Measurements from ENCODE around the gene NTHL1.

The NTHL1 gene

DNA sequence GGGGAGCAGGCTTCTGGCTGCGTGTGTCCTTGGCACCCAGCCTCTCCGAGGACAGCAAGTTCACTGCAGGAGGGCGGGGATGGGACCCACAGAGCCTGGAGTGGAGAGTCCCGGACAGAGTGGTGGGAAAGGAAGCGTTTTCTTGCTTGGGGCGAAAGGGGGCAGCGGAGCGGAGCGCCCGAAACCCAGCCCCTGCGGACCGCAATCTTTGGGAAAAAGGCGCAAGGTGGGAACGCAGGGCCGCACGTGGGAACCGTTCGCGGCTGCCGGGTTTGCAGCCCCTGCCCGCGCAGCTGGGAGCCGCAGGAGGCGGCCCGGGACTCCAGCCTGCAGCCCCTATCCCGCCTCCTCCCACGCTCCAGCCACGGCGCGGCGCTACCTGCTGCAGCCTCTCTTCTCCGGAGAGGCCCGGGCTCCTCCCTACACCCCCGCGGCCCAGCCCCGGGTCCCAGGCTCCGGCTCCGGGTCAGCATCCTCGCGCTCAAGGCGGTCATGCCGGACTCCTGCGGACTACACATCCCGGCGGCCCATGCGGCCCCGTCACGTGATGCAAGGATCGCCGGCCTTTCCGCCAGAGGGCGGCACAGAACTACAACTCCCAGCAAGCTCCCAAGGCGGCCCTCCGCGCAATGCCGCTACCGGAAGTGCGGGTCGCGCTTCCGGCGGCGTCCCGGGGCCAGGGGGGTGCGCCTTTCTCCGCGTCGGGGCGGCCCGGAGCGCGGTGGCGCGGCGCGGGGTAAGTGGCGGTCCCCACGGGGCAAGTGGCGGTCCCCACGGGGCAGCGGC, at the start of gene NTHL1, which contains the start of gene TSC2 (continued):
- TF ChIP-seq, protein P1, sequence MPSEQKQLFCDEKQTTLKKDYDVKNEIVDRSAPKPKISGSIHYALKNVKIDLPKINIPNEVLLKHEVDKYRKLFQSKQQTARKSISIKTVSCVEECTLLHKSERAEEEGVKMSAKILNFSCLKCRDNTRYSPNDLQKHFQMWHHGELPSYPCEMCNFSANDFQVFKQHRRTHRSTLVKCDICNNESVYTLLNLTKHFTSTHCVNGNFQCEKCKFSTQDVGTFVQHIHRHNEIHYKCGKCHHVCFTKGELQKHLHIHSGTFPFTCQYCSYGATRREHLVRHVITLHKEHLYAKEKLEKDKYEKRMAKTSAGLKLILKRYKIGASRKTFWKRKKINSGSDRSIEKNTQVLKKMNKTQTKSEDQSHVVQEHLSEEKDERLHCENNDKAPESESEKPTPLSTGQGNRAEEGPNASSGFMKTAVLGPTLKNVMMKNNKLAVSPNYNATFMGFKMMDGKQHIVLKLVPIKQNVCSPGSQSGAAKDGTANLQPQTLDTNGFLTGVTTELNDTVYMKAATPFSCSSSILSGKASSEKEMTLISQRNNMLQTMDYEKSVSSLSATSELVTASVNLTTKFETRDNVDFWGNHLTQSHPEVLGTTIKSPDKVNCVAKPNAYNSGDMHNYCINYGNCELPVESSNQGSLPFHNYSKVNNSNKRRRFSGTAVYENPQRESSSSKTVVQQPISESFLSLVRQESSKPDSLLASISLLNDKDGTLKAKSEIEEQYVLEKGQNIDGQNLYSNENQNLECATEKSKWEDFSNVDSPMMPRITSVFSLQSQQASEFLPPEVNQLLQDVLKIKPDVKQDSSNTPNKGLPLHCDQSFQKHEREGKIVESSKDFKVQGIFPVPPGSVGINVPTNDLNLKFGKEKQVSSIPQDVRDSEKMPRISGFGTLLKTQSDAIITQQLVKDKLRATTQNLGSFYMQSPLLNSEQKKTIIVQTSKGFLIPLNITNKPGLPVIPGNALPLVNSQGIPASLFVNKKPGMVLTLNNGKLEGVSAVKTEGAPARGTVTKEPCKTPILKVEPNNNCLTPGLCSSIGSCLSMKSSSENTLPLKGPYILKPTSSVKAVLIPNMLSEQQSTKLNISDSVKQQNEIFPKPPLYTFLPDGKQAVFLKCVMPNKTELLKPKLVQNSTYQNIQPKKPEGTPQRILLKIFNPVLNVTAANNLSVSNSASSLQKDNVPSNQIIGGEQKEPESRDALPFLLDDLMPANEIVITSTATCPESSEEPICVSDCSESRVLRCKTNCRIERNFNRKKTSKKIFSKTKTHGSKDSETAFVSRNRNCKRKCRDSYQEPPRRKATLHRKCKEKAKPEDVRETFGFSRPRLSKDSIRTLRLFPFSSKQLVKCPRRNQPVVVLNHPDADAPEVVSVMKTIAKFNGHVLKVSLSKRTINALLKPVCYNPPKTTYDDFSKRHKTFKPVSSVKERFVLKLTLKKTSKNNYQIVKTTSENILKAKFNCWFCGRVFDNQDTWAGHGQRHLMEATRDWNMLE (tag by site-specific recombination; conservative IDR thresholded peaks at IDR 0.05; ENCODE audit: low read depth), result peak; percentile 63
- TF ChIP-seq, protein P2, sequence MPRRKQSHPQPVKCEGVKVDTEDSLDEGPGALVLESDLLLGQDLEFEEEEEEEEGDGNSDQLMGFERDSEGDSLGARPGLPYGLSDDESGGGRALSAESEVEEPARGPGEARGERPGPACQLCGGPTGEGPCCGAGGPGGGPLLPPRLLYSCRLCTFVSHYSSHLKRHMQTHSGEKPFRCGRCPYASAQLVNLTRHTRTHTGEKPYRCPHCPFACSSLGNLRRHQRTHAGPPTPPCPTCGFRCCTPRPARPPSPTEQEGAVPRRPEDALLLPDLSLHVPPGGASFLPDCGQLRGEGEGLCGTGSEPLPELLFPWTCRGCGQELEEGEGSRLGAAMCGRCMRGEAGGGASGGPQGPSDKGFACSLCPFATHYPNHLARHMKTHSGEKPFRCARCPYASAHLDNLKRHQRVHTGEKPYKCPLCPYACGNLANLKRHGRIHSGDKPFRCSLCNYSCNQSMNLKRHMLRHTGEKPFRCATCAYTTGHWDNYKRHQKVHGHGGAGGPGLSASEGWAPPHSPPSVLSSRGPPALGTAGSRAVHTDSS (tag by site-specific recombination; IDR thresholded peaks at IDR 0.05), result no peak
- TF ChIP-seq ZBTB8A (tag by site-specific recombination; IDR thresholded peaks at IDR 0.05) (peak; percentile 85), ZNF239 (tag by site-specific recombination; IDR thresholded peaks at IDR 0.05) (no peak), ZNF350 (tag by site-specific recombination; IDR thresholded peaks at IDR 0.05) (no peak), ZNF501 (tag by site-specific recombination; IDR thresholded peaks at IDR 0.05) (0 out of 2 replicates have a peak, but pooled peaks have one; percentile 42), ZNF155 (tag by site-specific recombination; IDR thresholded peaks at IDR 0.05) (no peak), HOXC10 (CRISPR knock-in tag; IDR thresholded peaks at IDR 0.05) (no peak), ZNF701 (tag by site-specific recombination; IDR thresholded peaks at IDR 0.05) (no peak), ZNF354C (tag by site-specific recombination; IDR thresholded peaks at IDR 0.05; ENCODE audit: borderline replicate concordance, low read depth) (no peak), ZFP69B (tag by site-specific recombination; IDR thresholded peaks at IDR 0.05) (peak; percentile 97), ZNF211 (tag by site-specific recombination; IDR thresholded peaks at IDR 0.05; ENCODE audit: low read depth) (no peak), ZBTB48 (tag by site-specific recombination; IDR thresholded peaks at IDR 0.05) (peak; percentile 32; the same call in 1 of the 2 replicates), ZNF658 (tag by site-specific recombination; IDR thresholded peaks at IDR 0.05) (no peak), ZNF324 (tag by site-specific recombination; IDR thresholded peaks at IDR 0.05) (peak; percentile 81), ZEB2 (tag by site-specific recombination; IDR thresholded peaks at IDR 0.05) (peak; percentile 89), ZNF623 (tag by site-specific recombination; IDR thresholded peaks at IDR 0.05) (no peak), BCL11B (tag by site-specific recombination; IDR thresholded peaks at IDR 0.05; ENCODE audit: low read depth) (peak; percentile 56; the same call in 1 of the 2 replicates)
- TF ChIP-seq, protein P3, sequence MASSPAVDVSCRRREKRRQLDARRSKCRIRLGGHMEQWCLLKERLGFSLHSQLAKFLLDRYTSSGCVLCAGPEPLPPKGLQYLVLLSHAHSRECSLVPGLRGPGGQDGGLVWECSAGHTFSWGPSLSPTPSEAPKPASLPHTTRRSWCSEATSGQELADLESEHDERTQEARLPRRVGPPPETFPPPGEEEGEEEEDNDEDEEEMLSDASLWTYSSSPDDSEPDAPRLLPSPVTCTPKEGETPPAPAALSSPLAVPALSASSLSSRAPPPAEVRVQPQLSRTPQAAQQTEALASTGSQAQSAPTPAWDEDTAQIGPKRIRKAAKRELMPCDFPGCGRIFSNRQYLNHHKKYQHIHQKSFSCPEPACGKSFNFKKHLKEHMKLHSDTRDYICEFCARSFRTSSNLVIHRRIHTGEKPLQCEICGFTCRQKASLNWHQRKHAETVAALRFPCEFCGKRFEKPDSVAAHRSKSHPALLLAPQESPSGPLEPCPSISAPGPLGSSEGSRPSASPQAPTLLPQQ (tag by site-specific recombination; IDR thresholded peaks at IDR 0.05), result peak; percentile 97
- TF ChIP-seq, protein P4, sequence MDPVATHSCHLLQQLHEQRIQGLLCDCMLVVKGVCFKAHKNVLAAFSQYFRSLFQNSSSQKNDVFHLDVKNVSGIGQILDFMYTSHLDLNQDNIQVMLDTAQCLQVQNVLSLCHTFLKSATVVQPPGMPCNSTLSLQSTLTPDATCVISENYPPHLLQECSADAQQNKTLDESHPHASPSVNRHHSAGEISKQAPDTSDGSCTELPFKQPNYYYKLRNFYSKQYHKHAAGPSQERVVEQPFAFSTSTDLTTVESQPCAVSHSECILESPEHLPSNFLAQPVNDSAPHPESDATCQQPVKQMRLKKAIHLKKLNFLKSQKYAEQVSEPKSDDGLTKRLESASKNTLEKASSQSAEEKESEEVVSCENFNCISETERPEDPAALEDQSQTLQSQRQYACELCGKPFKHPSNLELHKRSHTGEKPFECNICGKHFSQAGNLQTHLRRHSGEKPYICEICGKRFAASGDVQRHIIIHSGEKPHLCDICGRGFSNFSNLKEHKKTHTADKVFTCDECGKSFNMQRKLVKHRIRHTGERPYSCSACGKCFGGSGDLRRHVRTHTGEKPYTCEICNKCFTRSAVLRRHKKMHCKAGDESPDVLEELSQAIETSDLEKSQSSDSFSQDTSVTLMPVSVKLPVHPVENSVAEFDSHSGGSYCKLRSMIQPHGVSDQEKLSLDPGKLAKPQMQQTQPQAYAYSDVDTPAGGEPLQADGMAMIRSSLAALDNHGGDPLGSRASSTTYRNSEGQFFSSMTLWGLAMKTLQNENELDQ (tag by site-specific recombination; IDR thresholded peaks at IDR 0.05; ENCODE audit: low read depth), result no peak
- TF ChIP-seq, protein P5, sequence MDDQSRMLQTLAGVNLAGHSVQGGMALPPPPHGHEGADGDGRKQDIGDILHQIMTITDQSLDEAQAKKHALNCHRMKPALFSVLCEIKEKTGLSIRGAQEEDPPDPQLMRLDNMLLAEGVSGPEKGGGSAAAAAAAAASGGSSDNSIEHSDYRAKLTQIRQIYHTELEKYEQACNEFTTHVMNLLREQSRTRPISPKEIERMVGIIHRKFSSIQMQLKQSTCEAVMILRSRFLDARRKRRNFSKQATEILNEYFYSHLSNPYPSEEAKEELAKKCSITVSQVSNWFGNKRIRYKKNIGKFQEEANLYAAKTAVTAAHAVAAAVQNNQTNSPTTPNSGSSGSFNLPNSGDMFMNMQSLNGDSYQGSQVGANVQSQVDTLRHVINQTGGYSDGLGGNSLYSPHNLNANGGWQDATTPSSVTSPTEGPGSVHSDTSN (CRISPR knock-in tag; IDR thresholded peaks at IDR 0.05), result 0 out of 2 replicates have a peak, but pooled peaks have one; percentile 33
- TF ChIP-seq, protein P6, sequence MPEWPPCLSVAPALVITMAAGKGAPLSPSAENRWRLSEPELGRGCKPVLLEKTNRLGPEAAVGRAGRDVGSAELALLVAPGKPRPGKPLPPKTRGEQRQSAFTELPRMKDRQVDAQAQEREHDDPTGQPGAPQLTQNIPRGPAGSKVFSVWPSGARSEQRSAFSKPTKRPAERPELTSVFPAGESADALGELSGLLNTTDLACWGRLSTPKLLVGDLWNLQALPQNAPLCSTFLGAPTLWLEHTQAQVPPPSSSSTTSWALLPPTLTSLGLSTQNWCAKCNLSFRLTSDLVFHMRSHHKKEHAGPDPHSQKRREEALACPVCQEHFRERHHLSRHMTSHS (tag by site-specific recombination; IDR thresholded peaks at IDR 0.05), result no peak
- TF ChIP-seq, protein P7, sequence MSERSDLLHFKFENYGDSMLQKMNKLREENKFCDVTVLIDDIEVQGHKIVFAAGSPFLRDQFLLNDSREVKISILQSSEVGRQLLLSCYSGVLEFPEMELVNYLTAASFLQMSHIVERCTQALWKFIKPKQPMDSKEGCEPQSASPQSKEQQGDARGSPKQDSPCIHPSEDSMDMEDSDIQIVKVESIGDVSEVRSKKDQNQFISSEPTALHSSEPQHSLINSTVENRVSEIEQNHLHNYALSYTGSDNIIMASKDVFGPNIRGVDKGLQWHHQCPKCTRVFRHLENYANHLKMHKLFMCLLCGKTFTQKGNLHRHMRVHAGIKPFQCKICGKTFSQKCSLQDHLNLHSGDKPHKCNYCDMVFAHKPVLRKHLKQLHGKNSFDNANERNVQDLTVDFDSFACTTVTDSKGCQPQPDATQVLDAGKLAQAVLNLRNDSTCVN (tag by site-specific recombination; optimal IDR thresholded peaks at IDR 0.05), result peak; percentile 92
- TF ChIP-seq, protein P8, sequence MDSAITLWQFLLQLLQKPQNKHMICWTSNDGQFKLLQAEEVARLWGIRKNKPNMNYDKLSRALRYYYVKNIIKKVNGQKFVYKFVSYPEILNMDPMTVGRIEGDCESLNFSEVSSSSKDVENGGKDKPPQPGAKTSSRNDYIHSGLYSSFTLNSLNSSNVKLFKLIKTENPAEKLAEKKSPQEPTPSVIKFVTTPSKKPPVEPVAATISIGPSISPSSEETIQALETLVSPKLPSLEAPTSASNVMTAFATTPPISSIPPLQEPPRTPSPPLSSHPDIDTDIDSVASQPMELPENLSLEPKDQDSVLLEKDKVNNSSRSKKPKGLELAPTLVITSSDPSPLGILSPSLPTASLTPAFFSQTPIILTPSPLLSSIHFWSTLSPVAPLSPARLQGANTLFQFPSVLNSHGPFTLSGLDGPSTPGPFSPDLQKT (IDR thresholded peaks at IDR 0.05; ENCODE audit: borderline replicate concordance, low read depth, low read length), result peak; percentile 84; the same call in 1 of the 2 replicates
